Hepatocyte (in vitro differentiated cells): Measurements from ENCODE around the gene PDE4B. TPM values are rescaled to one million over a fixed set of nuclear protein-coding genes. Genes with fewer than 3 reads are reported as not detected.
A peak's percentile ranks its signal among the peaks of the same experiment; 100 is the strongest.

Source experiments
- DNase-seq: peaks from one replicate; pipeline ENCODE4 v3.0.0-alpha.2; 2016; ENCODE audit warnings: low spot score
- H2AFZ ChIP-seq: fragments of 200-600 bp; sonication (generic); 2 replicates; pipeline ENCODE4 v1.6.0; 2016; ENCODE audit warnings: antibody characterized with exemption, mild to moderate bottlenecking
- H3K27ac ChIP-seq: fragments of 200-600 bp; sonication (generic); 2 replicates; pipeline ENCODE4 v1.5.1; 2016; ENCODE audit warnings: mild to moderate bottlenecking
- H3K27me3 ChIP-seq: fragments of 200-600 bp; sonication (generic); 2 replicates; pipeline ENCODE4 v1.6.1; 2016
- H3K36me3 ChIP-seq: fragments of 200-600 bp; sonication (generic); replicated peaks from 2 replicates; pipeline ENCODE4 v1.5.1; 2016; ENCODE audit warnings: low read depth; ENCODE audit not compliant: insufficient read depth
- H3K4me1 ChIP-seq: fragments of 200-600 bp; sonication (generic); 2 replicates; pipeline ENCODE4 v1.5.1; 2016; ENCODE audit warnings: mild to moderate bottlenecking, moderate library complexity; ENCODE audit not compliant: insufficient read depth
- H3K4me2 ChIP-seq: fragments of 200-600 bp; sonication (generic); 2 replicates; pipeline ENCODE4 v1.6.0; 2016
- H3K4me3 ChIP-seq: fragments of 200-600 bp; sonication (generic); 2 replicates; pipeline ENCODE4 v1.5.1; 2016; ENCODE audit warnings: mild to moderate bottlenecking
- H3K79me2 ChIP-seq: fragments of 200-600 bp; sonication (generic); 2 replicates; pipeline ENCODE4 v1.6.0; 2017; ENCODE audit warnings: mild to moderate bottlenecking
- H3K9me2 ChIP-seq: fragments of 200-600 bp; sonication (generic); replicated peaks from 2 replicates; pipeline ENCODE4 v1.6.0; 2017; ENCODE audit warnings: mild to moderate bottlenecking; ENCODE audit not compliant: insufficient read depth
- H3K9me3 ChIP-seq: fragments of 200-600 bp; sonication (generic); 2 replicates; pipeline ENCODE4 v1.5.1; 2016; ENCODE audit warnings: low read depth, mild to moderate bottlenecking
- H4K20me1 ChIP-seq: fragments of 200-600 bp; sonication (generic); 2 replicates; pipeline ENCODE4 v1.6.0; 2016; ENCODE audit warnings: mild to moderate bottlenecking; ENCODE audit not compliant: insufficient read depth, poor library complexity, severe bottlenecking
- CTCF ChIP-seq: fragments of 200-600 bp; sonication (generic); IDR thresholded peaks from 2 replicates; pipeline ENCODE4 v1.5.1; 2016; ENCODE audit warnings: antibody characterized with exemption, mild to moderate bottlenecking; ENCODE audit not compliant: poor library complexity
- EZH2 ChIP-seq: fragments of 200-600 bp; sonication (generic); IDR thresholded peaks from 2 replicates; pipeline ENCODE4 v1.6.1; 2016; ENCODE audit warnings: antibody characterized with exemption, mild to moderate bottlenecking, borderline replicate concordance
- EZH2phosphoT487 ChIP-seq: fragments of 200-600 bp; sonication (generic); IDR thresholded peaks from one replicate; pipeline ENCODE4 v1.6.1; 2018; ENCODE audit warnings: antibody characterized with exemption, mild to moderate bottlenecking, low read depth, moderate library complexity; ENCODE audit not compliant: unreplicated experiment, severe bottlenecking
- WGBS: methylation state at CpG from one replicate; pipeline ENCODE4 v1.1.6; 2016; ENCODE audit warnings: low lambda C conversion rate; ENCODE audit errors: missing lambda C conversion rate; 5-methylcytosine and 5-hydroxymethylcytosine counted together
- polyA plus RNA-seq: library from polyadenylated mRNA; unstranded; fragments of >200 nt; fragmentation: Nextera tagmentation; extraction: Ambion mirVana; gene quantifications from 2 replicates; pipeline ENCODE4 v1.2.1, GENCODE V29; 2016
- total RNA-seq: library from RNA; depleted of rRNA; stranded (reverse); fragments of >200 nt; gene quantifications from 2 replicates; pipeline ENCODE4 v1.2.3, GENCODE V29; 2014

Gene PDE4B
- total and polyA plus RNA-seq, 2 experiments from 2014 or later, result 1.8 to 3.4 TPM

- Histone ChIP-seq H3K36me3 (no peaks in the 10 kb centered on the region), H3K4me1 (no peaks in the 10 kb centered on the region), H3K9me2 (no peaks in the 10 kb centered on the region), H4K20me1 (no peaks in the 10 kb centered on the region), H3K79me2 (no peaks in the 10 kb centered on the region), H3K27ac (peak overlapping the region; percentile 41), H3K27me3 (no peaks in the 10 kb centered on the region), H2AFZ (no peak overlapping the region), H3K4me2 (no peak overlapping the region), H3K9me3 (peaks cover 3% of the 10 kb centered on the region), H3K4me3 (no peak overlapping the region)
- peak; percentile 3 for DNase-seq
- 39% methylated on average over 4 of the region's 4 CpGs for WGBS
- TF ChIP-seq CTCF (no peak), EZH2 (no peak), EZH2phosphoT487 (no peak)
Measured at GRCh38 chr1:65921446-65921845, 128.8 kb downstream of the PDE4B start.

- Histone ChIP-seq H3K4me2 (no peak overlapping the region), H2AFZ (no peak overlapping the region), H3K36me3 (no peaks in the 10 kb centered on the region), H3K9me2 (no peaks in the 10 kb centered on the region), H3K27ac (no peak overlapping the region), H3K27me3 (no peaks in the 10 kb centered on the region), H3K79me2 (no peaks in the 10 kb centered on the region), H3K4me3 (no peak overlapping the region), H3K9me3 (peaks cover 9% of the 10 kb centered on the region), H4K20me1 (no peaks in the 10 kb centered on the region), H3K4me1 (no peaks in the 10 kb centered on the region)
- TF ChIP-seq EZH2 (no peak), CTCF (no peak), EZH2phosphoT487 (no peak)
- peak; percentile 45 for DNase-seq
Measured at GRCh38 chr1:65924471-65924870, 131.8 kb downstream of the PDE4B start.

GRCh38 chr1:65938506-65938905 lies 145.8 kb downstream of the PDE4B start:
- Histone ChIP-seq H3K4me2 (no peak overlapping the region), H3K4me3 (no peak overlapping the region), H3K9me2 (no peaks in the 10 kb centered on the region), H3K9me3 (no peaks in the 10 kb centered on the region), H4K20me1 (no peaks in the 10 kb centered on the region), H3K27ac (no peak overlapping the region), H3K4me1 (no peaks in the 10 kb centered on the region), H3K79me2 (no peaks in the 10 kb centered on the region), H3K36me3 (no peaks in the 10 kb centered on the region), H3K27me3 (no peaks in the 10 kb centered on the region), H2AFZ (no peak overlapping the region)
- TF ChIP-seq EZH2 (no peak), CTCF (no peak), EZH2phosphoT487 (no peak)
- no peak for DNase-seq

GRCh38 chr1:65939191-65939590 lies 146.5 kb downstream of the PDE4B start:
- Histone ChIP-seq H3K27ac (no peak overlapping the region), H3K4me3 (no peak overlapping the region)
- TF ChIP-seq CTCF (no peak), EZH2phosphoT487 (no peak), EZH2 (no peak)

More at GRCh38 chr1:65939191-65939590, 146.5 kb downstream of the PDE4B start:
- no peaks in the 10 kb centered on the region for H3K9me3 ChIP-seq
- no peak overlapping the region for H3K4me2 ChIP-seq
- H3K79me2 ChIP-seq, result no peaks in the 10 kb centered on the region
- no peaks in the 10 kb centered on the region for H3K36me3 ChIP-seq
- H3K27me3 ChIP-seq, result no peaks in the 10 kb centered on the region
- H4K20me1 ChIP-seq, result no peaks in the 10 kb centered on the region
- no peak for DNase-seq
- no peak overlapping the region for H2AFZ ChIP-seq
- H3K9me2 ChIP-seq, result no peaks in the 10 kb centered on the region
- no peaks in the 10 kb centered on the region for H3K4me1 ChIP-seq
